Measurements from ENCODE around the gene EIF4A2.

DNA sequence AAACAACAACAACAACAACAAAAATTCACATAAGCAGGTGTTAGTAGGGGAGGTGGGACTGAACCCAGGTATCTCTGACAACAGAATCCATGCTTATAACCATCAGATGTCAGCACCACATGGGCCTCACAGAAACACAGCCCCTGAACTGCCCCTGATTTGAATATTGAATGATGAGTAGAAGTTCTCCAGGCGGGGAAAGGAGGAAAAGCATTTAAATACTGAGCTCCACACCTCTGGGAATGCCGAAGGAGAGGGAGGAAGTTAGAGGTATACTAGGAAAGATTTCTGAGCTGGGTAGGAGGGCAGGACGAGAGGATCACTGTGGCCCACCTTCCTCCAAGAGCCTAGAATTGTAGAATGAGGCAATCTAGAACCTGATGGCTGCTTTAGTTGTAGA is 31.9 kb upstream of the EIF4A2 start:
- no peak for TF ChIP-seq SIN3A (IDR thresholded peaks at IDR 0.05; ENCODE audit: borderline replicate concordance, low read depth, low read length)
- TF ChIP-seq POLR2AphosphoS5 (IDR thresholded peaks at IDR 0.05; ENCODE audit: low read depth, low read length), result no peak
- no peak for TF ChIP-seq CTCF (IDR thresholded peaks at IDR 0.05)
- no peak for TF ChIP-seq NFIC (IDR thresholded peaks at IDR 0.05; ENCODE audit: borderline replicate concordance)
- no peak for TF ChIP-seq TAF1 (IDR thresholded peaks at IDR 0.05; ENCODE audit: borderline replicate concordance, low read depth, low read length)
- TF ChIP-seq JUND (IDR thresholded peaks at IDR 0.05), result no peak
- TF ChIP-seq, protein P1, sequence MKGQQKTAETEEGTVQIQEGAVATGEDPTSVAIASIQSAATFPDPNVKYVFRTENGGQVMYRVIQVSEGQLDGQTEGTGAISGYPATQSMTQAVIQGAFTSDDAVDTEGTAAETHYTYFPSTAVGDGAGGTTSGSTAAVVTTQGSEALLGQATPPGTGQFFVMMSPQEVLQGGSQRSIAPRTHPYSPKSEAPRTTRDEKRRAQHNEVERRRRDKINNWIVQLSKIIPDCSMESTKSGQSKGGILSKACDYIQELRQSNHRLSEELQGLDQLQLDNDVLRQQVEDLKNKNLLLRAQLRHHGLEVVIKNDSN (IDR thresholded peaks at IDR 0.05; ENCODE audit: borderline replicate concordance, low read depth), result no peak
- TF ChIP-seq GATA2 (CRISPR knock-in tag; IDR thresholded peaks at IDR 0.05), result no peak
- TF ChIP-seq RCOR1 (IDR thresholded peaks at IDR 0.05; ENCODE audit: low read length), result no peak
- TF ChIP-seq, protein P2, sequence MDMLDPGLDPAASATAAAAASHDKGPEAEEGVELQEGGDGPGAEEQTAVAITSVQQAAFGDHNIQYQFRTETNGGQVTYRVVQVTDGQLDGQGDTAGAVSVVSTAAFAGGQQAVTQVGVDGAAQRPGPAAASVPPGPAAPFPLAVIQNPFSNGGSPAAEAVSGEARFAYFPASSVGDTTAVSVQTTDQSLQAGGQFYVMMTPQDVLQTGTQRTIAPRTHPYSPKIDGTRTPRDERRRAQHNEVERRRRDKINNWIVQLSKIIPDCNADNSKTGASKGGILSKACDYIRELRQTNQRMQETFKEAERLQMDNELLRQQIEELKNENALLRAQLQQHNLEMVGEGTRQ (IDR thresholded peaks at IDR 0.05; ENCODE audit: borderline replicate concordance, low read depth, low read length), result no peak
